Fibroblast of lung (primary cell): ENCODE data around the gene DYRK1A. TPM values are rescaled to one million over a fixed set of nuclear protein-coding genes. Genes with fewer than 3 reads are reported as not detected.

ENCODE experiments used
- DNase-seq, 2 donors: peaks; one replicate each; pipeline versions ENCODE4 v3.0.0 to v3.0.0-alpha.2; 2010; ENCODE audit warnings: low read depth in 2 of 2
- H2AFZ ChIP-seq: 2 replicates; pipeline ENCODE4 v1.5.1; 2012; ENCODE audit warnings: low read length, control low read depth, inconsistent platforms
- H3K27ac ChIP-seq: 2 replicates; pipeline ENCODE4 v1.5.1; 2011; ENCODE audit warnings: low read length, control low read depth; ENCODE audit not compliant: insufficient read depth
- H3K27me3 ChIP-seq: 2 replicates; pipeline ENCODE4 v1.5.1; 2011; ENCODE audit warnings: mild to moderate bottlenecking, low read length; ENCODE audit not compliant: control insufficient read depth, insufficient read depth
- H3K36me3 ChIP-seq: 2 replicates; pipeline ENCODE4 v1.5.1; 2011; ENCODE audit warnings: low read length; ENCODE audit not compliant: control insufficient read depth, insufficient read depth
- H3K4me1 ChIP-seq: 2 replicates; pipeline ENCODE4 v1.5.1; 2011; ENCODE audit warnings: low read length; ENCODE audit not compliant: control insufficient read depth, insufficient read depth; ENCODE audit errors: extremely low read depth
- H3K4me2 ChIP-seq: 2 replicates; pipeline ENCODE4 v1.5.1; 2011; ENCODE audit warnings: low read length, control low read depth; ENCODE audit not compliant: insufficient read depth; ENCODE audit errors: extremely low read depth
- H3K4me3 ChIP-seq, 4 experiments: fragments of 200-600 bp in 1 of 4; sonication (generic) in 1 of 4; replicated peaks in 1 of 4; 2 replicates each; pipeline ENCODE4 v1.5.1; 2011 to 2016; ENCODE audit warnings: low read length in 4 of 4, low read depth in 3 of 4, mild to moderate bottlenecking in 3 of 4, control low read depth in 2 of 4, inconsistent platforms in 1 of 4, mixed read lengths in 1 of 4; ENCODE audit not compliant: insufficient read depth in 1 of 4; ENCODE audit errors: control extremely low read depth in 1 of 4
- H3K79me2 ChIP-seq: 2 replicates; pipeline ENCODE4 v1.5.1; 2012; ENCODE audit warnings: mild to moderate bottlenecking, low read length, inconsistent platforms; ENCODE audit not compliant: control insufficient read depth, insufficient read depth
- H3K9ac ChIP-seq: 2 replicates; pipeline ENCODE4 v1.5.1; 2011; ENCODE audit warnings: mild to moderate bottlenecking, low read length, control low read depth; ENCODE audit not compliant: insufficient read depth
- H3K9me3 ChIP-seq: 2 replicates; pipeline ENCODE4 v1.5.1; 2012; ENCODE audit warnings: low read depth, low read length; ENCODE audit not compliant: control insufficient read depth, insufficient read depth
- H4K20me1 ChIP-seq: 2 replicates; pipeline ENCODE4 v1.5.1; 2011; ENCODE audit warnings: low read length; ENCODE audit not compliant: control insufficient read depth, insufficient read depth; ENCODE audit errors: extremely low read depth
- EZH2 ChIP-seq: IDR thresholded peaks from 2 replicates; pipeline ENCODE4 v1.5.1; 2012; ENCODE audit warnings: low read length, control low read depth, mild to moderate bottlenecking; ENCODE audit errors: missing control alignments
- polyA plus RNA-seq, 2 donors: library from polyadenylated mRNA; depleted of rRNA in 1 of 2; stranded (reverse) in 1 of 2; unstranded in 1 of 2; fragments of >200 nt; gene quantifications; 2 replicates each; pipeline ENCODE4 v1.2.1, GENCODE V29; 2011 to 2012; ENCODE audit warnings: missing spikeins in 1 of 2
- total RNA-seq: library from RNA; depleted of rRNA; stranded (reverse); fragments of >200 nt; gene quantifications from 2 replicates; pipeline ENCODE4 v1.2.1, GENCODE V29; 2014
- TF ChIP-seq, protein P1 (sequence below), 2 donors: IDR thresholded peaks in 1 of 2; conservative IDR thresholded peaks in 1 of 2; 1 replicate in 1 of 2; 2 replicates in 1 of 2; pipeline ENCODE4 v1.5.1; 2011 to 2012; ENCODE audit warnings: low read length in 2 of 2, control low read depth in 1 of 2, inconsistent platforms in 1 of 2, low read depth in 1 of 2, mild to moderate bottlenecking in 1 of 2

DYRK1A gene
- total and polyA plus RNA-seq, 2 donors (not counting 1 experiment from before 2014, with no cell fraction given) = 45.9 to 64.1 TPM

GRCh38 chr21:37384416-37384815, 17.8 kb downstream of the DYRK1A start:
- Histone ChIP-seq H3K27me3 (no peaks in the 10 kb centered on the region), H3K4me2 (no peak overlapping the region), H3K27ac (no peak overlapping the region), H2AFZ (no peak overlapping the region), H3K9me3 (no peaks in the 10 kb centered on the region), H3K4me1 (no peaks in the 10 kb centered on the region), H3K79me2 (peaks cover 98% of the 10 kb centered on the region), H3K36me3 (no peaks in the 10 kb centered on the region), H3K4me3 (no peak overlapping the region), H4K20me1 (peaks cover 2% of the 10 kb centered on the region), H3K9ac (no peak overlapping the region)
- TF ChIP-seq EZH2 = no peak
- TF ChIP-seq, protein P1, sequence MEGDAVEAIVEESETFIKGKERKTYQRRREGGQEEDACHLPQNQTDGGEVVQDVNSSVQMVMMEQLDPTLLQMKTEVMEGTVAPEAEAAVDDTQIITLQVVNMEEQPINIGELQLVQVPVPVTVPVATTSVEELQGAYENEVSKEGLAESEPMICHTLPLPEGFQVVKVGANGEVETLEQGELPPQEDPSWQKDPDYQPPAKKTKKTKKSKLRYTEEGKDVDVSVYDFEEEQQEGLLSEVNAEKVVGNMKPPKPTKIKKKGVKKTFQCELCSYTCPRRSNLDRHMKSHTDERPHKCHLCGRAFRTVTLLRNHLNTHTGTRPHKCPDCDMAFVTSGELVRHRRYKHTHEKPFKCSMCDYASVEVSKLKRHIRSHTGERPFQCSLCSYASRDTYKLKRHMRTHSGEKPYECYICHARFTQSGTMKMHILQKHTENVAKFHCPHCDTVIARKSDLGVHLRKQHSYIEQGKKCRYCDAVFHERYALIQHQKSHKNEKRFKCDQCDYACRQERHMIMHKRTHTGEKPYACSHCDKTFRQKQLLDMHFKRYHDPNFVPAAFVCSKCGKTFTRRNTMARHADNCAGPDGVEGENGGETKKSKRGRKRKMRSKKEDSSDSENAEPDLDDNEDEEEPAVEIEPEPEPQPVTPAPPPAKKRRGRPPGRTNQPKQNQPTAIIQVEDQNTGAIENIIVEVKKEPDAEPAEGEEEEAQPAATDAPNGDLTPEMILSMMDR (conservative IDR thresholded peaks at IDR 0.05 in 1 of 2, IDR thresholded peaks at IDR 0.05 in 1 of 2; ENCODE audit: low read depth in 1 of 2, low read length in 2 of 2) = no peak
- DNase-seq = no peak

DNA sequence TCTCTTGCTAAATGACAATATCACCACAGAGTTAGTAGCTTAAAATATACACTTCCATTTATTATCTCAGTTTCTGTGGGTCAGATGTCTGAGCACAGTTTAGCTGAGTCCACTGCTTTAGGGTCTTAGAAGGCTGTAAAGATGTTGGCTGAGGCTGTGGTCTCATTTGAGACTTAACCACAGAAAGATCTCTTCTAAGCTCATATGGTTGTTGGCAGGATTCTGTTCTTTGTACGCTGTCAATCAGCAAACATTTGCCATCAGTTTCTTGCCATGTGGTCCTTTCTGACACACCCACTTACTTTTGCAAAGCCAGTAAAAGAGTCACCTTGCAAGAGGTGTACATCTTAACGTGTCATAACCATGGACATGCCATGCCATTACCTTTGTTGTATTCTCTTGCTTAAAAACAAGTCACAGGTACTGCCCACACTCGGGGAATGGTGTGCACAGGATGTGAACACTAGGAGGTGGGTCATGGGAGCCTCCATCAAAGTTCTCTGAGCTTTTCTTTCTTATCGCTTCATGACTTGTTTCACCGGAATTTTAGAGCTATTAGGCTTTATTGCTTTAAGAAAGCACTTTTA, 18.7 kb downstream of the DYRK1A start:
- Histone ChIP-seq H3K27me3 (no peaks in the 10 kb centered on the region), H3K27ac (no peak overlapping the region), H2AFZ (no peak overlapping the region), H3K4me2 (no peak overlapping the region), H3K4me3 (no peak overlapping the region), H3K79me2 (peaks cover 98% of the 10 kb centered on the region), H3K36me3 (no peaks in the 10 kb centered on the region), H3K9me3 (no peaks in the 10 kb centered on the region), H4K20me1 (peaks cover 2% of the 10 kb centered on the region), H3K9ac (no peak overlapping the region), H3K4me1 (no peaks in the 10 kb centered on the region)
- no peak for DNase-seq
- no peak for TF ChIP-seq EZH2
- TF ChIP-seq, protein P1 (conservative IDR thresholded peaks at IDR 0.05 in 1 of 2, IDR thresholded peaks at IDR 0.05 in 1 of 2; ENCODE audit: low read depth in 1 of 2, low read length in 2 of 2) = no peak

GRCh38 chr21:37386151-37386550, 19.6 kb downstream of the DYRK1A start:
- Histone ChIP-seq H3K9me3 (no peaks in the 10 kb centered on the region), H3K79me2 (peaks cover 98% of the 10 kb centered on the region), H4K20me1 (peaks cover 2% of the 10 kb centered on the region), H3K36me3 (no peaks in the 10 kb centered on the region), H3K27ac (no peak overlapping the region), H2AFZ (no peak overlapping the region), H3K4me1 (no peaks in the 10 kb centered on the region), H3K4me3 (no peak overlapping the region), H3K27me3 (no peaks in the 10 kb centered on the region), H3K9ac (no peak overlapping the region), H3K4me2 (no peak overlapping the region)
- TF ChIP-seq, protein P1 (conservative IDR thresholded peaks at IDR 0.05 in 1 of 2, IDR thresholded peaks at IDR 0.05 in 1 of 2; ENCODE audit: low read depth in 1 of 2, low read length in 2 of 2) = no peak
- TF ChIP-seq EZH2 = no peak
- DNase-seq = no peak
